Melanocyte of skin (primary cell): ENCODE measurements around the gene SLC35E1. TPM values are rescaled to one million over a fixed set of nuclear protein-coding genes. Genes with fewer than 3 reads are reported as not detected.

Source experiments
- small RNA-seq, 2 donors: library from RNA; depleted of rRNA; stranded (forward); fragments of <200 nt; gene quantifications; one replicate each; pipeline ENCODE3, GENCODE V24; 2012
- total RNA-seq, 2 donors: library from RNA; depleted of rRNA; stranded (reverse); fragments of >200 nt; gene quantifications; 2 replicates each; pipeline ENCODE4 v1.2.3, GENCODE V29; 2012

Gene SLC35E1
- 10 to 100 TPM; 15.7 to 17.6 TPM for total RNA-seq

DNA sequence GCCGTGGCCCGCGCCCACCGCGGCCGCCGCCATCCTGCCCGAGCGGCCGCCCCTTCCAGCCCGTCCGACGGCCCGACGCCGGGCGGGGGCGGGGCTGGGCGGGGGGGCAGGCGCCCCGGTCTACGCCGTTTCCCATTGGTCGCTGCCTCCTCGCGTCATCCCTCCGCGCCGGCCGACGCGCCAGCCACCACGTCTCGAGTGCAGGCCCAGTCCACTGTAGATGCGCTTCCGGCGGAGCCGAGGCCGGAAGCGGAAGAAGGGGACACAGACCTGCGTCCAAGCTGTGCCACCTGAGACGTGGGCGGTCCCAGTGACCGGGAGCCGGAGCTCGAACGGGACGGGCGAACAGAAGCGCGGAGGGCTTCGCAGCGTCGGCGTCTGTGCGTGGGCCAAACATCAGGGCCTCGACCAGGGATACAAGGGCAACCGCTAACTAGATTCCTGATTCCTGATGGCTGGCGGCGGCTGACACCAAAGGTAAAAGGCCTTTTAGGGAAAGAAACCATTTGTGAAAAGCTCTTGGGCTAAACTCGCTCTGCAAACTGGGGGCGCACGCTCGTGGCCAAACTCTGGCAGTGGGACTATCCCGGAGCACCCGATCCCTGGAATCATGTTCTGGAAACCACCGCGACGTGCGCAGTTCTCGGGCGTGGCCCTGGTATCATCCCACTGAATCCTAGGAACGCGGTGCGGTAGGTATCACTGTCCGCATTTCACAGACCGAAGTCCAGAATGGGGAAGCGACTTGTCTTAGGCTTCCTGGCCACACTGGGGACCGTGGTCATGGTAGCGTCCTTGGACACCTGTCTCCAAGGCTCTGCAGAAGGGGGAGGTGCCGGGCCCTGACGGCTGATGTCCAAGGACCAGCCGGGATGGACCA is at the start of gene SLC35E1:
Gene SLC35E1 (minus strand): TSS at position 84 of the 880 bp plus-strand sequence. CDS start 51 bp downstream, at position 33.

DNA sequence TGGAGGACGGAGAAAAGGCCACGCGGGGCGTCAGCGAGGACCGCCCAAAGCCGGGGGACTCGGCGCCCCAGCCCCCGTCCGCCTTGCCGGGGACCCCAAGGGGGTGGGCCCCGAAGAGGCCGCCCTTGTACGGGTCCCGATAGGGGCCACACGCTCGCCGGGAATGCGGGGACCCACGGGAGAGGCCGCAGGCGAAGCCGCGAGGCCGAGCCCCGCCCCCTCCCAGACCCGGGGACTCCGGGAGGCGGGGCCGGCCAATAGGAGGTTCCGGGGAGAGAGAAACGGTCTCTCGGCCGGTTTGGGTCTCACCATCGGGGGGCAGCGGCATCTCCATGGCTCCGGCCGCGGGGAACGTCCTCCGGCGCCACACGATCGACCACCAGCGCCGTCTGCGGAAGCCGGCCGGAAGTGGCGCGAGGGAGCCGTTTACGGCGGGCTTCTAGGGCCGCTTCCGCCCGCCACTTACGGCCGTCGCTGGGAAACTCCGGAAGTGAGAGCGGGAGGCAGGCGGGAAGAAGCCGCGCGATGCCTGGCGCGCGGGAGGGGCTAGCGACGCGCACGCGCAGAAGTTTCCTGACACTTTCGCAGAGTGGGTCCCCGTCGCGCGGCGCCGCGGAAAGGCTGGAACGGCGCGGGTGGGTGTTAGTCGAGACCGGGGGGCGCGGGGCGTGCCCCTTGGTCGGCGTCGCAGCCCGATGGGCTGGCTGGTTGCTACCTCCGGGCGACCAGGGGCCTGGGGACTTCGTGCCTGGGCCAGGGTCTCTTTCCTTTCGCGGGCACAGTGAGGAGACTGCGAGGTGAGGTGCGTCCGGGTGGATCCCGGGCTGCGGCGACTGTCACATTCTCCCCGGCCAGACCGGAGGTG is 29.9 kb downstream of the SLC35E1 start, which contains the start of gene CHERP:
Gene CHERP (minus strand): TSS at position 393 of the 865 bp plus-strand sequence. CDS start 59 bp downstream, at position 334.

Small RNA genes lying within 50 kb of the gene (small RNA-seq; reads per million reads assigned to genes)
- gene RN7SL146P = 0 reads per million in 2 donors

Other genes with a start within 250 kb of the SLC35E1 start
- 1 to 10 TPM in 1 of 2 donors, under 1 TPM in 1; under 0.01 to 5.3 TPM for gene KLF2, start 247.6 kb downstream of the SLC35E1 start, total RNA-seq
- gene EPS15L1, start 100.4 kb downstream of the SLC35E1 start, total RNA-seq = 10 to 100 TPM; 10.7 to 18.3 TPM
- gene CALR3, start 76.2 kb downstream of the SLC35E1 start, total RNA-seq = not detected
- 1 to 10 TPM; 4.7 to 6.9 TPM for gene C19orf44, start 76.0 kb downstream of the SLC35E1 start, total RNA-seq
- 10 to 100 TPM in 1 of 2 donors, 1 to 10 TPM in 1; 6.2 to 10.7 TPM for gene CHERP, start 30.0 kb downstream of the SLC35E1 start, total RNA-seq
- gene MED26, start 55.8 kb upstream of the SLC35E1 start, total RNA-seq = 1 to 10 TPM; 5.9 to 8.7 TPM
- 10 to 100 TPM; 49.2 to 50.3 TPM for gene SMIM7, start 87.7 kb upstream of the SLC35E1 start, total RNA-seq
- 1 to 10 TPM; 1.4 to 2.3 TPM for gene TMEM38A, start 88.7 kb upstream of the SLC35E1 start, total RNA-seq
- not detected for gene NWD1, start 147.4 kb upstream of the SLC35E1 start, total RNA-seq